GM12878 (cell line): ENCODE measurements around the gene ULK4. TPM values are rescaled to one million over a fixed set of nuclear protein-coding genes. Genes with fewer than 3 reads are reported as not detected.

ENCODE experiments used
- ATAC-seq: fragments of 200-7000 bp; cut with Tn5 transposase; 3 replicates; pipeline ENCODE4 v1.9.1; 2020; ENCODE audit warnings: mild to moderate bottlenecking, moderate library complexity
- BruUV-seq: library from RNA; stranded (reverse); fragments of 400-500 nt; replicated peaks from 2 replicates; lab custom pipeline; 2021; lab: Mats Ljungman, UMichigan
- CTCF ChIA-PET: fragments of 300-600 bp; sonication (Branson Sonifier 250); formaldehyde crosslinking; extraction: SDS; loops from one replicate; lab custom pipeline; 2021; ENCODE audit warnings: inconsistent platforms; lab: Yijun Ruan, JAX
- POLR2A ChIA-PET: fragments of 350-600 bp; formaldehyde crosslinking; extraction: SDS; loops from one replicate; lab custom pipeline; 2021; ENCODE audit warnings: inconsistent platforms; lab: Charles Lee
- RAD21 ChIA-PET: fragments of 300-600 bp; sonication (Branson Sonifier 250); formaldehyde crosslinking; loops from one replicate; lab custom pipeline; 2023; ENCODE audit warnings: antibody characterized with exemption; ENCODE audit not compliant: unreplicated experiment; lab: Charles Lee
- SMC1A ChIA-PET: fragments of 300-600 bp; sonication (Branson Sonifier 250); formaldehyde crosslinking; loops from one replicate; lab custom pipeline; 2023; ENCODE audit not compliant: unreplicated experiment, uncharacterized antibody; lab: Charles Lee
- DNase-seq: peaks from one replicate; pipeline ENCODE4 v3.0.0-alpha.2; 2011; ENCODE audit warnings: low read depth, low spot score
- FAIRE-seq: peaks from 3 replicates; lab custom pipeline; 2011; peaks lifted over from hg19 to GRCh38; lab: Jason Lieb, UNC
- H2AFZ ChIP-seq: 2 replicates; pipeline ENCODE4 v1.6.0; 2011; ENCODE audit warnings: low read depth, low read length, control low read depth; ENCODE audit not compliant: control insufficient read depth
- H3K27ac ChIP-seq: 2 replicates; pipeline ENCODE4 v1.5.1; 2011; ENCODE audit warnings: control low read depth; ENCODE audit not compliant: control insufficient read depth, insufficient read depth
- H3K27me3 ChIP-seq, 2 experiments: replicated peaks in 1 of 2; 2 replicates each; pipeline versions ENCODE4 v1.6.0 to v1.6.1; 2011; ENCODE audit warnings: low read length in 1 of 2; ENCODE audit not compliant: control insufficient read depth in 2 of 2, insufficient read depth in 2 of 2
- H3K36me3 ChIP-seq, 2 experiments: 2 replicates each; pipeline ENCODE4 v1.5.1; 2011; ENCODE audit warnings: low read length in 1 of 2; ENCODE audit not compliant: control insufficient read depth in 2 of 2, insufficient read depth in 2 of 2
- H3K4me1 ChIP-seq: 2 replicates; pipeline ENCODE4 v1.6.1; 2011; ENCODE audit warnings: mild to moderate bottlenecking, low read length, moderate library complexity, mixed read lengths; ENCODE audit not compliant: control insufficient read depth, insufficient read depth
- H3K4me2 ChIP-seq: 2 replicates; pipeline ENCODE4 v1.6.0; 2011; ENCODE audit warnings: control low read depth; ENCODE audit not compliant: control insufficient read depth, insufficient read depth
- H3K4me3 ChIP-seq: fragments of 200-600 bp; sonication (generic); 2 replicates; pipeline ENCODE4 v1.5.1; 2016
- H3K79me2 ChIP-seq: 2 replicates; pipeline ENCODE4 v1.6.0; 2011; ENCODE audit warnings: low read length; ENCODE audit not compliant: control insufficient read depth, insufficient read depth
- H3K9ac ChIP-seq: 2 replicates; pipeline ENCODE4 v1.8.0; 2011; ENCODE audit warnings: low read length, control low read depth, mixed read lengths; ENCODE audit not compliant: control insufficient read depth, insufficient read depth
- H3K9me3 ChIP-seq: replicated peaks from 3 replicates; pipeline ENCODE4 v1.5.1; 2011; ENCODE audit warnings: mild to moderate bottlenecking, low read length; ENCODE audit not compliant: control insufficient read depth, insufficient read depth
- H4K20me1 ChIP-seq: 2 replicates; pipeline ENCODE4 v1.6.0; 2011; ENCODE audit not compliant: control insufficient read depth, insufficient read depth
- GATAD2B ChIP-seq: fragments of 450-650 bp; conservative IDR thresholded peaks from 2 replicates; pipeline ENCODE4 v1.6.1; 2017; ENCODE audit warnings: low read depth, mild to moderate bottlenecking, moderate library complexity
- KAT2A ChIP-seq: conservative IDR thresholded peaks from 2 replicates; pipeline ENCODE4 v1.6.1; 2011; ENCODE audit warnings: low read depth, low read length; ENCODE audit not compliant: control insufficient read depth
- MAX ChIP-seq: IDR thresholded peaks from 2 replicates; pipeline ENCODE4 v1.6.1; 2012; ENCODE audit warnings: low read depth, low read length, improper control_type of control experiment
- NFXL1 ChIP-seq: fragments of 450-650 bp; IDR thresholded peaks from 2 replicates; pipeline ENCODE4 v1.6.1; 2017; ENCODE audit warnings: antibody characterized with exemption, mild to moderate bottlenecking, borderline replicate concordance
- POU2F2 ChIP-seq: IDR thresholded peaks from 3 replicates; pipeline ENCODE4 v1.6.1; 2011; ENCODE audit warnings: low read depth, mild to moderate bottlenecking, low read length, borderline replicate concordance
- RCOR1 ChIP-seq: conservative IDR thresholded peaks from 2 replicates; pipeline ENCODE4 v1.6.1; 2012; ENCODE audit warnings: low read depth, low read length, improper control_type of control experiment
- SIX5 ChIP-seq: IDR thresholded peaks from 2 replicates; pipeline ENCODE4 v1.6.1; 2011; ENCODE audit warnings: mild to moderate bottlenecking, low read depth, low read length, moderate library complexity; ENCODE audit not compliant: severe bottlenecking
- SP1 ChIP-seq: IDR thresholded peaks from one replicate; pipeline ENCODE4 v1.6.1; 2011; ENCODE audit warnings: low read depth, low read length
- STAT3 ChIP-seq: IDR thresholded peaks from 2 replicates; pipeline ENCODE4 v1.6.1; 2011; ENCODE audit warnings: low read depth, low read length, improper control_type of control experiment
- ZNF274 ChIP-seq: IDR thresholded peaks from one replicate; pipeline ENCODE4 v1.8.0; 2011; ENCODE audit not compliant: insufficient read length, insufficient read depth
- WGBS: methylation state at CpG from one replicate; pipeline ENCODE4 v1.1.6; 2016; ENCODE audit warnings: low lambda C conversion rate; ENCODE audit not compliant: insufficient replicate concordance, insufficient coverage; ENCODE audit errors: missing lambda C conversion rate; 5-methylcytosine and 5-hydroxymethylcytosine counted together
- in situ Hi-C: fragments of 300-500 bp; cut with MboI; formaldehyde crosslinking; loops from 9 replicates; pipeline ENCODE4 v1.14.3; 2018; ENCODE audit warnings: mixed read lengths
- intact Hi-C: fragments of 100-400 bp; cut with micrococcal nuclease; formaldehyde crosslinking; loops from one replicate; pipeline ENCODE4 v1.14.2; 2022; ENCODE audit not compliant: unreplicated experiment
- polyA plus RNA-seq, 11 experiments: library from polyadenylated mRNA; depleted of rRNA in 4 of 11; unstranded in 6 of 11; stranded (reverse) in 5 of 11; fragments of >200 nt; fragmentation: Nextera tagmentation in 4 of 11; fragmentation: Illumina TruSeq in 1 of 11; extraction: Ambion mirVana in 4 of 11; extraction: Trizol in 1 of 11; gene quantifications; 1 replicate in 1 of 11; 2 replicates in 10 of 11; pipeline versions ENCODE4 v1.2.1 to v1.2.3, GENCODE V29; 2011 to 2016; ENCODE audit warnings: inconsistent platforms in 2 of 11, missing spikeins in 2 of 11, low read depth in 1 of 11
- total RNA-seq, 4 experiments: library from RNA; depleted of rRNA in 3 of 4; stranded (reverse); fragments of >200 nt in 3 of 4; fragmentation: Illumina TruSeq in 1 of 4; extraction: Trizol in 1 of 4; gene quantifications; 2 replicates each; pipeline versions ENCODE4 v1.2.1 to v1.2.3, GENCODE V29; 2013 to 2021
- TF ChIP-seq, protein P1 (sequence below): IDR thresholded peaks from 2 replicates; pipeline ENCODE4 v1.6.1; 2011; ENCODE audit warnings: borderline replicate concordance, low read depth, mild to moderate bottlenecking, moderate library complexity, low read length; ENCODE audit not compliant: insufficient read depth, poor library complexity, severe bottlenecking
- TF ChIP-seq, protein P2 (sequence below): IDR thresholded peaks from 2 replicates; pipeline ENCODE4 v1.6.1; 2011; ENCODE audit warnings: low read depth, low read length, improper control_type of control experiment, borderline replicate concordance

ULK4 gene
- total and polyA plus RNA-seq, 10 of the 15 experiments (the other 5 are each of a cell fraction or from before 2014, with no cell fraction given), result 3.5 to 7.6 (median 6.3) TPM

DNA sequence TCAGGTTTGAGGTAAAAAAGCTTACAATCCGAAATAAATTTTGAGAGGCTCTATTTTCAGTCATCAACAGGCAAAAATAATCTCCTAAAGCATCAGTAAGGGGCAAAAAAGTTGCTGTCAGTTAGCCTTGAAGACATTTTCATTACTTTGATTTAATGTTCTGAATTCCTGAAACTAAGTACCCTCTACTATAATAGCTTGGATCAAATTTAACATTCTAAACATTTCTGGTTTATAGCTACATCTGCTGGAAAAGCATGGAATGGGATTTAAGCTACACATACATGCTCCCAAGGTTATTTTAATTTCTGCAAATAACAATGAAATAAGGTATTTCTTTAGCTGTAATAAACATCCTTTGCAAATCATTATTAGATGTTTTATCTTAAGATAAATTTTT lies 245.4 kb downstream of the ULK4 start:
- Histone ChIP-seq H4K20me1 (no peaks in the 10 kb centered on the region), H3K9me3 (no peaks in the 10 kb centered on the region), H3K4me3 (no peak overlapping the region), H3K36me3 (no peaks in the 10 kb centered on the region), H3K27me3 (no peaks in the 10 kb centered on the region), H3K4me1 (no peaks in the 10 kb centered on the region), H3K9ac (no peak overlapping the region), H2AFZ (no peak overlapping the region), H3K4me2 (no peak overlapping the region), H3K27ac (no peak overlapping the region), H3K79me2 (no peaks in the 10 kb centered on the region)
- no TSS peak for BruUV-seq
- ChIA-PET CTCF (no interaction called here), POLR2A (no interaction called here), SMC1A (no interaction called here), RAD21 (no interaction called here)
- in situ Hi-C loops, result no loop called here
- whole genome bisulfite sequencing, result 0% methylated on average over 1 of the region's 1 CpG
- DNase-seq (no peak), FAIRE-seq (no peak), ATAC-seq (no peak)
- intact Hi-C loops, result no loop called here
- TF ChIP-seq SP1 (no peak), KAT2A (no peak), SIX5 (no peak), POU2F2 (no peak), RCOR1 (no peak), STAT3 (no peak), NFXL1 (no peak), GATAD2B (no peak), ZNF274 (no peak), MAX (no peak)
- TF ChIP-seq, protein P1, sequence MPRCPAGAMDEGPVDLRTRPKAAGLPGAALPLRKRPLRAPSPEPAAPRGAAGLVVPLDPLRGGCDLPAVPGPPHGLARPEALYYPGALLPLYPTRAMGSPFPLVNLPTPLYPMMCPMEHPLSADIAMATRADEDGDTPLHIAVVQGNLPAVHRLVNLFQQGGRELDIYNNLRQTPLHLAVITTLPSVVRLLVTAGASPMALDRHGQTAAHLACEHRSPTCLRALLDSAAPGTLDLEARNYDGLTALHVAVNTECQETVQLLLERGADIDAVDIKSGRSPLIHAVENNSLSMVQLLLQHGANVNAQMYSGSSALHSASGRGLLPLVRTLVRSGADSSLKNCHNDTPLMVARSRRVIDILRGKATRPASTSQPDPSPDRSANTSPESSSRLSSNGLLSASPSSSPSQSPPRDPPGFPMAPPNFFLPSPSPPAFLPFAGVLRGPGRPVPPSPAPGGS, result no peak
- TF ChIP-seq, protein P2, sequence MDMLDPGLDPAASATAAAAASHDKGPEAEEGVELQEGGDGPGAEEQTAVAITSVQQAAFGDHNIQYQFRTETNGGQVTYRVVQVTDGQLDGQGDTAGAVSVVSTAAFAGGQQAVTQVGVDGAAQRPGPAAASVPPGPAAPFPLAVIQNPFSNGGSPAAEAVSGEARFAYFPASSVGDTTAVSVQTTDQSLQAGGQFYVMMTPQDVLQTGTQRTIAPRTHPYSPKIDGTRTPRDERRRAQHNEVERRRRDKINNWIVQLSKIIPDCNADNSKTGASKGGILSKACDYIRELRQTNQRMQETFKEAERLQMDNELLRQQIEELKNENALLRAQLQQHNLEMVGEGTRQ, result no peak
